Mesothelial cell of epicardium (in vitro differentiated cells): ENCODE results near the gene GLP2R. TPM values are rescaled to one million over a fixed set of nuclear protein-coding genes. Genes with fewer than 3 reads are reported as not detected.

Experiments used
- DNase-seq, 2 experiments: peaks; one replicate each; pipeline ENCODE4 v3.0.0; 2021; ENCODE audit warnings: low spot score in 2 of 2; ENCODE audit not compliant: unreplicated experiment in 2 of 2
- H3K27ac Mint-ChIP-seq: 2 replicates; pipeline ENCODE4 v1.8.0; 2021; ENCODE audit warnings: mixed read lengths
- H3K27me3 Mint-ChIP-seq: 2 replicates; pipeline ENCODE4 v1.8.0; 2021; ENCODE audit warnings: low read depth, mixed read lengths
- H3K36me3 Mint-ChIP-seq: 2 replicates; pipeline ENCODE4 v1.8.0; 2021; ENCODE audit warnings: mixed read lengths
- H3K4me1 Mint-ChIP-seq: 2 replicates; pipeline ENCODE4 v1.8.0; 2021; ENCODE audit warnings: mixed read lengths
- H3K4me3 Mint-ChIP-seq: 2 replicates; pipeline ENCODE4 v1.8.0; 2021; ENCODE audit warnings: mild to moderate bottlenecking, moderate library complexity, mixed read lengths
- H3K9me3 Mint-ChIP-seq: 2 replicates; pipeline ENCODE4 v1.8.0; 2021; ENCODE audit warnings: mixed read lengths
- CTCF ChIP-seq: fragments of 200-600 bp; sonication (generic); IDR thresholded peaks from one replicate; pipeline ENCODE4 v1.5.0; 2021; ENCODE audit warnings: antibody characterized with exemption; ENCODE audit not compliant: unreplicated experiment
- total RNA-seq: library from RNA; stranded (reverse); gene quantifications from 3 replicates; pipeline ENCODE4 v1.2.1, GENCODE V29; 2021

The GLP2R gene
- total RNA-seq, 1 donor from 2014 or later = 1.5 TPM

DNA sequence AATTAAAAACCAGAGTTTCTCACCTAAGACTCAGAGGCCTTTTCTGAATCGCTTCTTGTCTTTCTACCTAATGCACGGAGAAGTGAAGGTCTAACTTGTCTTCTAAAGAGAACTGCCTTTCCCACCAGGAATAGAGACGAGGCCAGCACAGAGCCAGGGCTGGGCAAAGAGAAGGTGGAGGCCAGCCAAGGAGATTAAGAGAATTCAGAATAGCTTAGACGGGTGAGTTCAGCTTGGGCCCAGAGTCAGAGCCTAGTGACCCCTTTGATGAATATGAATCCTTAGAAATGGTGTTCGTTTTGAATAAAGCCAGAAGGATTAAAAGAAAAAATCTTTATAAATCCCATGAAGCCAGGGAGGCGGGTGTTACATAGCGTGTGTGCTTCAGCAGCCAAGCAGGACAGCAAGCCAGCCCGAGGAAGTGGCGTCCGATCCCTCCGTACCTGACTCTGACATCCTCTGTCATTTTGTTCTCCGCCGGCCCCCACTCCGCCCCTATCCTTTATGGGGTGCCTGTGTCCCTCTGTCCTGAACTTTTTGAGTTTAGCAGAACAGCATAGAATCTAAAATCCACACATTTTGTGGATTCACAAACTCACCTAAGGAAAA, 11.3 kb upstream of the GLP2R start:
- H3K36me3 Mint-ChIP-seq = no peaks in the 10 kb centered on the region
- H3K4me3 Mint-ChIP-seq = no peak overlapping the region
- H3K27ac Mint-ChIP-seq = no peak overlapping the region
- H3K27me3 Mint-ChIP-seq = peaks cover 2% of the 10 kb centered on the region
- H3K9me3 Mint-ChIP-seq = no peaks in the 10 kb centered on the region
- no peaks in the 10 kb centered on the region for H3K4me1 Mint-ChIP-seq
- no peak for DNase-seq
- TF ChIP-seq CTCF = no peak

DNA sequence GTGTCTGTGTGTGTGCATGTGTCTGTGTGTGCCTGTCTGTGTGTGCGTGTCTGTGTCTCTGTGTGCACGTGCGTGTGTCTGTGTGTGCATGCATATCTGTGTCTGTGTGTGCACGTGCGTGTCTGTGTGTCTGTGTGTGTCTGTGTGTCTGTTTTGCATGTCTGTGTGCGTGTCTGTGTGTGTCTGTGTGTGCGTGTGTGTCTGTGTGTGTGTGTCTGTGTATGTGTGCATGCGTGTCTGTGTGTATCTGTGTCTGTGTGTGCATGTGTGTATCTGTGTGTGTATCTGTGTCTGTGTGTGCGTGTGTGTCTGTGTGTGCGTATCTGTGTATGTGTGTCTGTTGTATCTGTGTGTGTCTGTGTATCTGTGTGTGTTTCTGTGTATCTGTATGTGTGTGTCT, 9.3 kb upstream of the GLP2R start:
- H3K27ac Mint-ChIP-seq = no peak overlapping the region
- H3K36me3 Mint-ChIP-seq = no peaks in the 10 kb centered on the region
- H3K27me3 Mint-ChIP-seq = no peaks in the 10 kb centered on the region
- no peak for TF ChIP-seq CTCF
- no peaks in the 10 kb centered on the region for H3K9me3 Mint-ChIP-seq
- H3K4me3 Mint-ChIP-seq = no peak overlapping the region
- peaks cover 3% of the 10 kb centered on the region for H3K4me1 Mint-ChIP-seq
- DNase-seq = no peak

DNA sequence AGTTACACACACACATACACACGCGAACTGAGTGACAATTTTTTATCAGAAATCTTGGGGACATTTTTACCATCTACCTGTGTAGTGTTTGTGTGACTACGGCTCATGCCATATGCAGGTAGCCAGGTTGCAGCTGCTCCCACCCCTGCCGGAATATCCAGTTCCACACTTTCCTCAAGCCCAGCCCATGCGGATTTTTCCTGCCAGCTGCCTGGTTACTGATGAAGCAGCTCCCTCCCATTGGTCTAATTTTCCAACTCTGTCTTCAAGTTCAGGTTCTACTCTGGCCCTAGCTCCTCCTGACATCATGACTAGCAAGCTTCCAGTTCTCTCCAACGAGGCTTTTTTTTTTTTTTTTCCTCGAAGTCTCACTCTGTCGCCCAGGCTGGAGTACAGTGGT, 8.6 kb upstream of the GLP2R start:
- H3K4me3 Mint-ChIP-seq = no peak overlapping the region
- no peaks in the 10 kb centered on the region for H3K27me3 Mint-ChIP-seq
- H3K4me1 Mint-ChIP-seq = peaks cover 3% of the 10 kb centered on the region
- DNase-seq = peak in 1 of 2 experiments; percentile 50
- no peak for TF ChIP-seq CTCF
- no peak overlapping the region for H3K27ac Mint-ChIP-seq
- H3K9me3 Mint-ChIP-seq = no peaks in the 10 kb centered on the region
- no peaks in the 10 kb centered on the region for H3K36me3 Mint-ChIP-seq

- Mint-ChIP-seq H3K4me3 (no peak overlapping the region), H3K27me3 (no peaks in the 10 kb centered on the region), H3K27ac (no peak overlapping the region), H3K36me3 (no peaks in the 10 kb centered on the region), H3K4me1 (peaks cover 3% of the 10 kb centered on the region), H3K9me3 (no peaks in the 10 kb centered on the region)
- DNase-seq = no peak
- no peak for TF ChIP-seq CTCF
These were observed 7.0 kb upstream of the GLP2R start for GRCh38 chr17:9818760-9819159.

- Mint-ChIP-seq H3K4me3 (no peak overlapping the region), H3K27ac (no peak overlapping the region), H3K36me3 (no peaks in the 10 kb centered on the region), H3K4me1 (peaks cover 3% of the 10 kb centered on the region), H3K27me3 (no peaks in the 10 kb centered on the region), H3K9me3 (no peaks in the 10 kb centered on the region)
- DNase-seq = no peak
- TF ChIP-seq CTCF = no peak
These were observed 5.3 kb upstream of the GLP2R start for GRCh38 chr17:9820448-9820847.

DNA sequence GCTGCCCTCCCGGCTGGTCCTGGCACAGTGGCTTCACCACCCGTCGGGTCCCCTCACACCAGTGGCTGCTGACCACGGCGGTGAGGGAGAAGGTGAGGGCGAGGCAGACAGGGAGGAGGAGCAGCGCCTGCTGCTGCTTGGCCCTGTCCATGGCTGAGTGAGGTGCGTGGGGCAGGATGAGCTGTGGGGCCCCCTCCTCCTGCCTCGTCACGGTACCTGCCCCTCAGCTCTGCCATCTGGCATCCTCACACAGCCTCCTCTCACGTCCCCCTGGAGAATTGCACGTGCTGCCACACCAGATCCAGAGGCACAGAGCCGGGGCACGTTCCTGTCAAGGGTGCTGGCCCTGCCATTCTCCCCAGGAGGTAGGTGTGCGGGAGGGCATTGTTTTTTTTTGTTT, 3.8 kb upstream of the GLP2R start, which contains the start of gene GSG1L2:
Gene GSG1L2, minus strand, starts transcription at position 159 of the 400 bp plus-strand sequence. Its CDS starts 8 bp downstream, at position 151.
- no peak for TF ChIP-seq CTCF
- no peaks in the 10 kb centered on the region for H3K36me3 Mint-ChIP-seq
- no peak for DNase-seq
- H3K4me3 Mint-ChIP-seq = no peak within 1 kb of the TSS
- no peaks in the 10 kb centered on the region for H3K9me3 Mint-ChIP-seq
- H3K4me1 Mint-ChIP-seq = peaks cover 6% of the 10 kb centered on the region
- no peak within 1 kb of the TSS for H3K27ac Mint-ChIP-seq
- no peaks in the 10 kb centered on the region for H3K27me3 Mint-ChIP-seq
